ENCODE data around the gene HBS1L. TPM values are rescaled to one million over a fixed set of nuclear protein-coding genes. Genes with fewer than 3 reads are reported as not detected.

HBS1L gene
- total and polyA plus RNA-seq, 10 of the 15 experiments (the other 5 are each of a cell fraction or from before 2014, with no cell fraction given), result 58.7 to 142 (median 78.8) TPM

DNA sequence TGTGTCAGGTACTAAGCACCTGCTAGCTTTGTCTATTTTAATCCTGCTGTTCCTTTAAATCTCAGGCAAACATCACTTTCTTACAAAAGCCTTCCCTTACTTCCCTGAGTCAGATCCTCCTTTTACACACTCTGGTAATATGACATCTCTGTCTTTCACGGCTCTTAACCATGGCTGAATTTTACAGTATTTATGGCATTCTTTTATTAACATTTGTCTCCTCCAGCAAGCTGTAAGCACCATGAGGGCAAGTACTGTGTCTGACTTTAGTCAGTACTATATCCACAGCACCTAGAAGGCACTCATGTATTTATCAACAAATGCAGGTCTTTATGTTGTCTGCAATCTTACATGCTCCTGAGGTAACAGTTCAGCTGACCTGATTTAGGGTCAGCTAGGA is 33.7 kb upstream of the HBS1L start:
- TF ChIP-seq BMI1 (IDR thresholded peaks at IDR 0.05; ENCODE audit: borderline replicate concordance) (no peak), CHD1 (IDR thresholded peaks at IDR 0.05; ENCODE audit: low read depth, low read length) (no peak), ZBED1 (IDR thresholded peaks at IDR 0.05; ENCODE audit: borderline replicate concordance) (no peak), EGR1 (IDR thresholded peaks at IDR 0.05; ENCODE audit: borderline replicate concordance in 1 of 2, low read depth in 2 of 2, low read length in 2 of 2) (no peak), NR2C2 (IDR thresholded peaks at IDR 0.05; ENCODE audit: borderline replicate concordance, control insufficient read depth, insufficient read length, low read depth) (no peak), MEF2A (IDR thresholded peaks at IDR 0.05; ENCODE audit: insufficient read depth, low read depth, low read length) (0 out of 2 replicates have a peak, but pooled peaks have one; percentile 0), PML (IDR thresholded peaks at IDR 0.05; ENCODE audit: low read length) (no peak), ZNF217 (IDR thresholded peaks at IDR 0.05) (peak; percentile 9; the same call in 1 of the 2 replicates), ZNF274 (IDR thresholded peaks at IDR 0.05; ENCODE audit: insufficient read depth, insufficient read length) (no peak), SREBF1 (IDR thresholded peaks at IDR 0.05; ENCODE audit: low read length) (no peak), SMC3 (IDR thresholded peaks at IDR 0.05; ENCODE audit: borderline replicate concordance, low read length) (no peak), ASH2L (IDR thresholded peaks at IDR 0.05; ENCODE audit: borderline replicate concordance, low read depth) (no peak), TAF1 (IDR thresholded peaks at IDR 0.05; ENCODE audit: borderline replicate concordance, low read depth, low read length) (no peak), CUX1 (IDR thresholded peaks at IDR 0.05; ENCODE audit: insufficient replicate concordance, low read depth, low read length) (no peak), YY1 (IDR thresholded peaks at IDR 0.05; ENCODE audit: low read depth, low read length) (no peak), TCF3 (IDR thresholded peaks at IDR 0.05; ENCODE audit: borderline replicate concordance, insufficient read depth, low read depth, low read length) (no peak), CREB1 (IDR thresholded peaks at IDR 0.05; ENCODE audit: low read depth) (no peak), CBX5 (IDR thresholded peaks at IDR 0.05; ENCODE audit: low read depth) (0 out of 2 replicates have a peak, but pooled peaks have one; percentile 21)
- TF ChIP-seq, protein P1, sequence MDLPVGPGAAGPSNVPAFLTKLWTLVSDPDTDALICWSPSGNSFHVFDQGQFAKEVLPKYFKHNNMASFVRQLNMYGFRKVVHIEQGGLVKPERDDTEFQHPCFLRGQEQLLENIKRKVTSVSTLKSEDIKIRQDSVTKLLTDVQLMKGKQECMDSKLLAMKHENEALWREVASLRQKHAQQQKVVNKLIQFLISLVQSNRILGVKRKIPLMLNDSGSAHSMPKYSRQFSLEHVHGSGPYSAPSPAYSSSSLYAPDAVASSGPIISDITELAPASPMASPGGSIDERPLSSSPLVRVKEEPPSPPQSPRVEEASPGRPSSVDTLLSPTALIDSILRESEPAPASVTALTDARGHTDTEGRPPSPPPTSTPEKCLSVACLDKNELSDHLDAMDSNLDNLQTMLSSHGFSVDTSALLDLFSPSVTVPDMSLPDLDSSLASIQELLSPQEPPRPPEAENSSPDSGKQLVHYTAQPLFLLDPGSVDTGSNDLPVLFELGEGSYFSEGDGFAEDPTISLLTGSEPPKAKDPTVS (IDR thresholded peaks at IDR 0.05; ENCODE audit: low read depth, low read length), result no peak
- H3K9ac ChIP-seq (ENCODE audit: control insufficient read depth, insufficient read depth, low read length), result no peak overlapping the region
- intact Hi-C loops (cut with micrococcal nuclease; ENCODE audit: unreplicated experiment) (loop anchor here (1.0 to 2.0 kb wide), 2 partner anchors 33 to 96 kb away; partner anchors contain the start of gene HBS1L), in situ Hi-C loops (cut with MboI) (no loop called here)
- FAIRE-seq (no peak), ATAC-seq (peak; percentile 10), DNase-seq (ENCODE audit: low read depth, low spot score) (no peak)
- 100% methylated on average over 1 of the region's 1 CpG for WGBS (ENCODE audit: insufficient coverage, insufficient replicate concordance, low lambda C conversion rate, missing lambda C conversion rate)
- H3K79me2 ChIP-seq (ENCODE audit: control insufficient read depth, insufficient read depth, low read length), result no peaks in the 10 kb centered on the region
- ChIA-PET CTCF (interaction anchor here (0.7 to 8.1 kb wide), 20 partner anchors 10 to 258 kb away, joined by 3 to 73 read pairs (median 4); partner anchors contain the start of gene HBS1L), RAD21 (ENCODE audit: unreplicated experiment) (interaction anchor here (1.0 to 6.0 kb wide), 19 partner anchors 15 to 234 kb away, joined by 3 to 75 read pairs (median 20); partner anchors contain the start of gene HBS1L), POLR2A (interaction anchor here (0.6 to 5.1 kb wide), 11 partner anchors 14 to 84 kb away, joined by 3 to 28 read pairs (median 5); partner anchors contain the start of gene HBS1L), SMC1A (ENCODE audit: uncharacterized antibody, unreplicated experiment) (interaction anchor here (0.6 to 8.1 kb wide), 33 partner anchors 12 to 366 kb away, joined by 3 to 56 read pairs (median 8); partner anchors contain the start of gene HBS1L)
- peak overlapping the region; percentile 15 for H3K27ac ChIP-seq (ENCODE audit: control insufficient read depth, insufficient read depth)
- H2AFZ ChIP-seq (ENCODE audit: control insufficient read depth, low read depth, low read length), result peak overlapping the region; percentile 16; the same call in 1 of the 2 replicates
- no peaks in the 10 kb centered on the region for H4K20me1 ChIP-seq (ENCODE audit: control insufficient read depth, insufficient read depth)
- no peaks in the 10 kb centered on the region; a peak in 1 of 4 replicates for H3K27me3 ChIP-seq (replicated peaks in 1 of 2; ENCODE audit: control insufficient read depth in 2 of 2, insufficient read depth in 2 of 2, low read length in 1 of 2)
- H3K4me1 ChIP-seq (ENCODE audit: control insufficient read depth, insufficient read depth, low read length), result peaks cover 33% of the 10 kb centered on the region
- H3K36me3 ChIP-seq (ENCODE audit: control insufficient read depth in 2 of 2, insufficient read depth in 2 of 2, low read length in 1 of 2), result no peaks in the 10 kb centered on the region
- H3K4me3 ChIP-seq, result no peak overlapping the region
- H3K4me2 ChIP-seq (ENCODE audit: control insufficient read depth, insufficient read depth), result peak overlapping the region; percentile 61
- BruUV-seq (replicated peaks), result no TSS peak
- no peaks in the 10 kb centered on the region for H3K9me3 ChIP-seq (replicated peaks; ENCODE audit: control insufficient read depth, insufficient read depth, low read length)

Data from GM12878 (cell line).